HPDE6-E6E7 (cell line): ENCODE results near the gene TRIM44.
A peak's percentile ranks its signal among the peaks of the same experiment; 100 is the strongest.

Experiments
- DNase-seq: peaks from one replicate; pipeline ENCODE4 v3.0.0; 2011; ENCODE audit warnings: missing footprints; ENCODE audit errors: extremely low spot score

The TRIM44 gene

GRCh38 chr11:35787626-35788025 is 125.1 kb downstream of the TRIM44 start:
- no peak for DNase-seq

GRCh38 chr11:35791088-35791958 is 128.7 kb downstream of the TRIM44 start:
- DNase-seq: no peak

- no peak for DNase-seq
Observed at GRCh38 chr11:35792148-35792845, 129.7 kb downstream of the TRIM44 start.

- DNase-seq: no peak
Observed at GRCh38 chr11:35792846-35793192, 130.2 kb downstream of the TRIM44 start.

- no peak for DNase-seq
Observed at GRCh38 chr11:35794333-35794732, 131.8 kb downstream of the TRIM44 start.

GRCh38 chr11:35794850-35795249 is 132.3 kb downstream of the TRIM44 start:
- peak; percentile 67 for DNase-seq

- peak; percentile 22 for DNase-seq
Observed at GRCh38 chr11:35796562-35796961, 134.0 kb downstream of the TRIM44 start.

- DNase-seq: no peak
Observed at GRCh38 chr11:35798423-35798822, 135.8 kb downstream of the TRIM44 start.

GRCh38 chr11:35798983-35799382 is 136.4 kb downstream of the TRIM44 start:
- DNase-seq: no peak

- no peak for DNase-seq
Observed at GRCh38 chr11:35799655-35800054, 137.1 kb downstream of the TRIM44 start.

- DNase-seq: no peak
Observed at GRCh38 chr11:35800970-35801953, 138.7 kb downstream of the TRIM44 start.

GRCh38 chr11:35802221-35802620 is 139.6 kb downstream of the TRIM44 start:
- DNase-seq: no peak

- no peak for DNase-seq
Observed at GRCh38 chr11:35802672-35803071, 140.1 kb downstream of the TRIM44 start.

- DNase-seq: no peak
Observed at GRCh38 chr11:35803115-35803514, 140.5 kb downstream of the TRIM44 start.

- DNase-seq: no peak
Observed at GRCh38 chr11:35804451-35805040, 142.0 kb downstream of the TRIM44 start.

- DNase-seq: no peak
Observed at GRCh38 chr11:35809561-35809960, 147.0 kb downstream of the TRIM44 start.

GRCh38 chr11:35810045-35810645 is 147.6 kb downstream of the TRIM44 start:
- DNase-seq: no peak

- no peak for DNase-seq
Observed at GRCh38 chr11:35811783-35812182, 149.2 kb downstream of the TRIM44 start.

GRCh38 chr11:35812828-35813227 is 150.3 kb downstream of the TRIM44 start:
- no peak for DNase-seq

GRCh38 chr11:35814081-35814695 is 151.6 kb downstream of the TRIM44 start:
- DNase-seq: no peak
